ENCODE results near the gene SLC26A6.

Gene SLC26A6

GRCh38 chr3:48630833-48631232 lies 4.4 kb downstream of the SLC26A6 start:
- no peak for DNase-seq

GRCh38 chr3:48630407-48630806 lies 4.9 kb downstream of the SLC26A6 start:
- DNase-seq = no peak

DNA sequence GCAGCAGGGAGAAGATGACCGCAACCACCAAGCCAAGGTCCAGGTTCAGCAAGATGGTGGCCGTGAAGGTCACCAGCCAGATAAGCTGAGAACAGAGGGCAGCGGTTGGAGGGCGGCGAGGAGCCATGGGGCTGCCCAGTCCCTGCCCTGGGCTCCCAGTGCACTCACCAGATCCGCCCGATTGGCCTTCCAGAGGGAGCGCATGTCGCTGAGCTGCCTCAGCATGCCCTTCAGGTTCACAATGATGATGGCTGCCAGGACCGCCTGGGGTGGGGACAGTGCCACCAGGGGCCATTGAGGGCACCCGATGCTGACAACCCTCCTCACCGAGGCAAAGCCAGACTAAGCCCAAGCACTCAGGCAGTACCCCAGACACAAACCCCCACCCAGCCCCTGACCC lies 5.4 kb downstream of the SLC26A6 start:
- no peak for DNase-seq

DNA sequence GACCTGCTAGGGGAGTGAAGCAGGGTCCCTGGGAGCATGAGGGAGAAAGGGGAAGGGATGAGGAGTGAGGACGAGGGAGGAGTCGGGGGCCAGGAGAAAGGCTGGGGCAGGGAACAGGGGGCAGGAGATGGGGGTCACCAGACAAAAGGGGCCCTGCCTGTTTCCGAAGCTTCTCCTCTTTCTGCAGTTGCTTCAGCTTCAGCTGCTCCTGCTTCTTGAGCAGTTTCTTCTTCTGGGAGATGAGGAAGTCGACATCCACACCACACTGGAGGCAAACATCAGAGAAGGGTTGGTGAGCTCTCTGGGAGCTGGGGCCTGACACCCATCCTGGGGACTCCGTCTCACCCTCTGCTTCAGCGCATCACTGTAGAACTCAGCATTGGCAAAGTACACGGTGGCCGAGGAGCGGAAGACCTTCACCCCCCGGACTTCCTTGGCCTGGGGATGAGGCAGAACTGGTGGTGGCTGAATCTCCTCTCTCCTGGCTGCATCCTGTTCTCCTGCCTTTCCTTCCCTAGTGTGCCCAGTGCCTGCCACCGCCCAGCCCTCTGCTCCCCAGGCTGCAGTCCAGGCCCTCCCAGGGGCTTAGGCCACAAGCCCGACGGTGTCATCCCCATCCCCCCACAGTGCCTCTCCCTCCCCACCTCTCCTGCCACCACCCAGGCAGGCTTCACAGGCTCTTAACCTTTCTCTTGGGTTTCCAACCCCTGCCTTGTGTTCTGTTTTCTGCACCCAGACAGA lies 6.8 kb downstream of the SLC26A6 start:
- DNase-seq = no peak

DNA sequence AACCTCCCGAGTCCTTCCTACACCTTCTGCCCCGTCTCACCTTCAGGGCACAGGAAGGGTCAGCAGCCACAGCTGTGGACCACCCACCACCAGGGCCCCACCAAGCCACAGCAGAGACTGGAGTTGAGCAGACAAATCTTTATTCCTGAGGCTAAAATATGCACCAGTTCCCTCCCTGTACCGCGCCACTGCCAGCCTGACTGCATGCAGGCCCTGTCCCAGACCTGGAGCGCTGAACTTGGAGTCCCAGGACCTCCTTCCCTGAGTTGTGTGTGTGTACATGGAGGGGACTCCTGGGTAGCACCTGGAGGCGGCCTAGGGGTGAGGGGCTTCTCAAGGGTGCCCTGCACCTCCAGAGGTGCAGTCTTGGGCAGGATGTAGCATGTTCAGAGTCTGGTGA lies 9.7 kb downstream of the SLC26A6 start:
- DNase-seq = no peak

GRCh38 chr3:48624767-48625166 lies 10.5 kb downstream of the SLC26A6 start:
- DNase-seq = no peak

DNA sequence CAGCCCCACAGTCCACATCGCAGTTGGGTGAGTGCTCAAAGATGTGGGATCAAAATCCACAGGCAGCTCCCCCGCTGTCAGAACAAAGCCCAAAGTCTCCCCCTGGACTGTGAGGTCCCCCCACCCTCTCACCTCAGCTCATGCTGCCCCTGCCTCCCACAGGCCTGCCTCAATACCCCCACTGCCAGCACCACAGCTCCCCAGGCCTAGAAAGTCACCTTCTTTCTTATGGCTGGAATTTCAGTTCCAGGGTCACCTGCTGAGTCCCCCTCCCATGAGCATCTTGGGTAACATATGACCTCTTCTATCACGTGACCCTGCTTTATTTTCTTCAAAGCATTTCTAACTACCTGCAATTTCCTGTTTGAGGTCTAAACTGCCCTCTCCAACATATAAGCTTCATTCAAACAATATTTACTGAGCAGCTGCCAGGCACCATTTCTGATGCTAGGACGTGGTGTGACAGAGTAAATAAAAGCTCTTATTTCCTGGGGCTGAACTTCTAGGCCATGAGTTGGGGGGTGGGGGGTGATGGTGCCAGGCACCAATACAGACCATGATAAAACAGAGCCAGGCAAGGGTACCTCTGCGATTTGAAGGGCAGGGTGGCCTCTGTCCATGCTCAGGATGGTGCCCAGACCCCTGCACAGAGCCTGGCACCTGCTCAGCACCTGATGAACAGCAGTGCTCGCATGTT lies 11.3 kb downstream of the SLC26A6 start:
- no peak for DNase-seq

DNA sequence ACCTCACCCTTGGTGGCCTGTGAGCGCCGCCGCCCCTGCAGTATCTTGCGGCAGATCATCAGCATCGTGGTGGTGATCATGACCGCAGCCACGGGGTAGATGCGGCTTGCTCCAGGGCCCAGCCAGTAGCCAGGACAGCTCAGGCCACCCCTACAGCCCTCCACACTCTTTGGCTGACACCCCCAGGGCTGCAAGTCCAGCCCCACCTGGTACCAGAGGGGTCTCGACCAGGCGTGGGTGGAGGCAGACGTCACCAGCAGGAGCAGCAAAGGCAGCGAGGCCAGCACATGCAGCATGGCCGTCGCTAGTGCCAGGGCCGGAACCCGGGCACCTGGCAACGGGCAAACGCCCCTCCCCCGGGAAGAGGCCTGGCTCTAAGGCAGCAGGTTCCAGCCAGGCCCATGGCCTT lies 13.8 kb downstream of the SLC26A6 start, which contains the start of gene TMEM89:
Gene TMEM89 (minus strand): TSS at position 309 of the 409 bp plus-strand sequence. CDS start 13 bp downstream, at position 296.
- no peak for DNase-seq

- DNase-seq = no peak
These were observed 15.4 kb downstream of the SLC26A6 start for GRCh38 chr3:48619541-48620524.

- no peak for DNase-seq
These were observed 17.7 kb downstream of the SLC26A6 start for GRCh38 chr3:48617559-48617958.

DNA sequence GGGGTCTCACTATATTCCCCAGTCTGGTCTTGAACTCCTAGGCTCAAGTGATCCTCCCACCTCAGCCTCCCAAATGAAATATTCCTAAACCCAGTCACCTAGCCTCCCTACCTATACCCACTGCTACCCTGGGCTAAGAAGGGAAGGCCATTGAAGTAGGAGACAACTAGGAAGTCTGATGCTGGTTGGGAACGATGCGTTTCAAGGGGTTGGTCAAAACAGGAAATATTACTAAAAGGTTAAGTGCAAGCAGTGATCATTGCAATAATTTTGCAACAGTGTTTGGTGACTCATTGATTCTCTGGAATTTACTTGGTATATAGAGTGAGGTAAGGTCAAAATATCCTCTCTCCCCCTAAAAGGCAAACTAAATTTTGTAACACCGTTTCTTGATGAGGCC lies 21.2 kb downstream of the SLC26A6 start:
- DNase-seq = no peak

- no peak for DNase-seq
These were observed 23.0 kb downstream of the SLC26A6 start for GRCh38 chr3:48612309-48612708.

GRCh38 chr3:48609088-48610005 lies 25.9 kb downstream of the SLC26A6 start, which contains the start of gene UQCRC1:
Gene UQCRC1 (minus strand): TSS chr3:48609646. CDS start chr3:48609620, 26 bp downstream.
- peak; percentile 75 for DNase-seq

- no peak for DNase-seq
These were observed 27.7 kb downstream of the SLC26A6 start for GRCh38 chr3:48607519-48607918.

DNA sequence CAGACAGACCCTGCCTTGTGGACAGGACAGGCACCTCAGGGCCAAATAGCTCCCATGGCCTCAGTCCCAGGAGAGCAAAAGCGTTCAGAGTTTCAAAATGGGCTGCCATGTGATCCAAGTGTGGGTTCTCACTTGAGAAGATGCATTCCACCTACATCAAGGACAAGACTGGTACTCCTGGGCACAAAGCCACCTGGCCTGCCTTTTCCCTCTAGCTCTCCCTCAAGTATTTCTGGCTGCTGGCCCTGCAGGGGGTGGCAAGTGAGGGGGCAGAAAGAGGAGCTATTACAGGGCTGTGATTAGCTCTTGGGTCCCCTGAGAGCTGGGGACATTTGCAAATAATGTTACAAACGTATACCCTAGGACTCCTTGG lies 33.7 kb downstream of the SLC26A6 start:
- DNase-seq = no peak

GRCh38 chr3:48600711-48601621 lies 34.3 kb downstream of the SLC26A6 start:
- DNase-seq = no peak

- no peak for DNase-seq
These were observed 35.6 kb downstream of the SLC26A6 start for GRCh38 chr3:48599509-48600285.

DNA sequence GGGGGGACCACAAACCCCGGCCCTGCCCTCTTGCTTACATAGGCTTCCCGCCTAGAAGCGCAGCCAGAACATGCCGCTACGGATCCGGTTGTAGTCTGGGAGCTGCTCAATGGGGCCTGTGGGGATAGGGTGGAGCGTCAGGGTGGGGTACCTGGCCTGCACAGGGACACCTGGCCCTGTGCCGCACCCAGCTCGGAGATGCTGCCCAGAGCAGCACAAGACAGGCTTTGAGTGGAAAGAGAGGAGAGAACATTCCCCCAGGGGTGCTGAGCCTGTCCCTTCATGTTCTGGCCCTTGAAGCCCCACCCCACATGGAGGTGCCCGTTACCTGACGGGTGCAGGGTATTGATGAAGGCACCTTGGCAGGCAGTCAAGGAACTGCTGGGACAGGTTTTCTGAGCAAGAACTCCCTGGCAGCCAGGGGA lies 36.2 kb downstream of the SLC26A6 start:
- DNase-seq = no peak

DNA sequence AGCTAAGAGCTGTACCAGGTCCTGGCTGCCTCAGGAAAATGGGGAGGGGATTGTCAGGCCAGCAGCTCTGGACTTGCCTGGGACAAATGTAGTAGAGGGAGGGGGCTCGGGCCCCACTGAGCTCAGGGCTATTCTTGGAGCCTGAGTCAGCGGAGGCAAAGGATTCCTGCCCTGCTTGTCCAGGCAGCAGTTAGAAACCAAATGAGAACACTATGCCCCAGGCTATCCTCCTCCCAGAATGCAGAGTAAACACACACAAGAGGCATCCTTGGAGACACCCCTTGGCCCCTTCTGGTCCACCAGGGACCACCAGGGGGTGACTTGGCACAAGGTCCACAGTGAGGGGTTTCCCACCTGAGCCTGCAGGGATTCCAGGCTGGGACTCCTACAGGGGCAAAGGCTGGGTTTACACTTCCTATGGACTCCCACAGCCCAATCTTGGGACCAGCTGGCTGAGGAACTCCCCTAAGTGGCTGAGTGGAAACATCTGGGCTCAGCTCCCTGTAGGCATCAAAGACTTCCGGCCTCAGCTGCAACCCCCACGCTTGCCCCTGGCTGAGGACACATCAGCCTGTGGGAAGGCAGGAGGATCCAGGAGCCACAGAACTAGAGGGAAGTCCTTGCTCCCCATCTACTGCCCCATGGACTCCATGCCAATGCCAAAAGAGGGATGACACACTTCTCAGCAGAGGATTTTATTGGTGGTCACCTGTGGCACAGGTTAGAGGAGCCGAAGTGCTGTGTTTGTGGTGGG lies 36.8 kb downstream of the SLC26A6 start:
- no peak for DNase-seq
